Stomach (tissue), 4 donors: ENCODE data around the gene CRYGB.

Experiments
- EP300 ChIP-seq: sonication (generic); formaldehyde crosslinking; IDR thresholded peaks from one replicate; pipeline ENCODE4 v1.6.1; 2017; ENCODE audit warnings: antibody characterized with exemption
- POLR2A ChIP-seq, 4 donors: fragments of 450-650 bp; IDR thresholded peaks; one replicate each; pipeline ENCODE4 v1.6.1; 2016; ENCODE audit warnings: antibody characterized with exemption in 4 of 4, control low read depth in 2 of 4, mild to moderate bottlenecking in 1 of 4, moderate library complexity in 1 of 4
- POLR2AphosphoS5 ChIP-seq, 3 donors: sonication (generic); formaldehyde crosslinking; IDR thresholded peaks; one replicate each; pipeline ENCODE4 v1.6.1; 2016; ENCODE audit warnings: antibody characterized with exemption in 3 of 3
- TF ChIP-seq, protein P1 (sequence below), 7 experiments: fragments of 450-650 bp in 4 of 7; fragments of 200-600 bp in 3 of 7; sonication (generic) in 3 of 7; IDR thresholded peaks; one replicate each; pipeline ENCODE4 v1.5.1; 2016 to 2019; ENCODE audit warnings: antibody characterized with exemption in 7 of 7, control low read depth in 2 of 7, mild to moderate bottlenecking in 1 of 7

DNA sequence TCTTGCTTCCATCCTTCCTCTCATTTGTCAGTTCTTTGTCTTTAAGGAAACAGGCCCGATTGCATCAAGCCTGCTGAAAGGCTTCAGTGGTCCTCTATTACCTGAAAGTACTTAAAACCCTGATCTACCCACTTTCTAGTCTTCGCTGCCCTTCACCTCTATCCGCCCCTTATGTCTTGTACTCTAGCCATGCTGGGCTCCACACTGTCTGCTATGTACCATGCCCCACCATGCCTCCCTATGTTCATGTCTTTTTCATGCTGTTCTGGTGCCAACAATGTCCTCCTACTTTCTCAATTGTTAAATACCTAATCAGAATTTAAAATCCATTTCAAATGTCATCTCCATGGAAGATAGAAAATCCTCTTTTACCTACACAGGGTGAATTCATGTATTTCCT lies 49.9 kb downstream of the CRYGB start:
- TF ChIP-seq POLR2AphosphoS5 (IDR thresholded peaks at IDR 0.05) (no peak), POLR2A (IDR thresholded peaks at IDR 0.05) (no peak), EP300 (no peak)
- TF ChIP-seq, protein P1, sequence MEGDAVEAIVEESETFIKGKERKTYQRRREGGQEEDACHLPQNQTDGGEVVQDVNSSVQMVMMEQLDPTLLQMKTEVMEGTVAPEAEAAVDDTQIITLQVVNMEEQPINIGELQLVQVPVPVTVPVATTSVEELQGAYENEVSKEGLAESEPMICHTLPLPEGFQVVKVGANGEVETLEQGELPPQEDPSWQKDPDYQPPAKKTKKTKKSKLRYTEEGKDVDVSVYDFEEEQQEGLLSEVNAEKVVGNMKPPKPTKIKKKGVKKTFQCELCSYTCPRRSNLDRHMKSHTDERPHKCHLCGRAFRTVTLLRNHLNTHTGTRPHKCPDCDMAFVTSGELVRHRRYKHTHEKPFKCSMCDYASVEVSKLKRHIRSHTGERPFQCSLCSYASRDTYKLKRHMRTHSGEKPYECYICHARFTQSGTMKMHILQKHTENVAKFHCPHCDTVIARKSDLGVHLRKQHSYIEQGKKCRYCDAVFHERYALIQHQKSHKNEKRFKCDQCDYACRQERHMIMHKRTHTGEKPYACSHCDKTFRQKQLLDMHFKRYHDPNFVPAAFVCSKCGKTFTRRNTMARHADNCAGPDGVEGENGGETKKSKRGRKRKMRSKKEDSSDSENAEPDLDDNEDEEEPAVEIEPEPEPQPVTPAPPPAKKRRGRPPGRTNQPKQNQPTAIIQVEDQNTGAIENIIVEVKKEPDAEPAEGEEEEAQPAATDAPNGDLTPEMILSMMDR (IDR thresholded peaks at IDR 0.05) = no peak
